Tibial nerve (tissue), 4 donors: ENCODE measurements around the gene CASQ1. TPM values are rescaled to one million over a fixed set of nuclear protein-coding genes. Genes with fewer than 3 reads are reported as not detected.

Source experiments
- DNase-seq, 2 donors: peaks; one replicate each; pipeline ENCODE4 v3.0.0-alpha.2; 2019; ENCODE audit warnings: low spot score in 2 of 2
- H3K27ac ChIP-seq, 4 donors: fragments of 200-600 bp; sonication (generic) in 3 of 4; one replicate each; pipeline ENCODE4 v1.5.1; 2017 to 2019; ENCODE audit warnings: mild to moderate bottlenecking in 1 of 4
- H3K27me3 ChIP-seq, 2 donors: fragments of 200-600 bp; sonication (generic) in 1 of 2; one replicate each; pipeline versions ENCODE4 v1.5.1 to v1.6.0; 2017 to 2019
- H3K36me3 ChIP-seq, 3 donors: fragments of 200-600 bp; sonication (generic); one replicate each; pipeline ENCODE4 v1.5.1; 2018 to 2019
- H3K4me1 ChIP-seq, 4 donors: fragments of 200-600 bp; sonication (generic) in 3 of 4; one replicate each; pipeline ENCODE4 v1.5.1; 2017 to 2019
- H3K4me3 ChIP-seq, 4 donors: fragments of 200-600 bp; sonication (generic) in 3 of 4; one replicate each; pipeline ENCODE4 v1.5.1; 2017 to 2019; ENCODE audit warnings: mild to moderate bottlenecking in 1 of 4, moderate library complexity in 1 of 4
- H3K9me3 ChIP-seq, 4 donors: fragments of 200-600 bp; sonication (generic) in 3 of 4; one replicate each; pipeline ENCODE4 v1.5.1; 2017 to 2019
- EP300 ChIP-seq, 2 donors: sonication (generic); formaldehyde crosslinking; IDR thresholded peaks; one replicate each; pipeline ENCODE4 v1.6.1; 2017; ENCODE audit warnings: antibody characterized with exemption in 2 of 2, mild to moderate bottlenecking in 1 of 2
- POLR2A ChIP-seq, 2 donors: fragments of 450-650 bp; IDR thresholded peaks; one replicate each; pipeline ENCODE4 v1.6.1; 2017; ENCODE audit warnings: antibody characterized with exemption in 2 of 2, mild to moderate bottlenecking in 2 of 2, moderate library complexity in 2 of 2
- WGBS, 2 donors: methylation state at CpG; one replicate each; pipeline ENCODE4 v1.1.5; 2018; 5-methylcytosine and 5-hydroxymethylcytosine counted together
- total RNA-seq, 4 donors: library from RNA; depleted of rRNA; stranded (reverse); fragments of >200 nt; gene quantifications; one replicate each; pipeline ENCODE4 v1.1.0, GENCODE V29; 2016
- TF ChIP-seq, protein P1 (sequence below), 5 experiments: fragments of 200-600 bp in 3 of 5; fragments of 450-650 bp in 2 of 5; sonication (generic) in 3 of 5; IDR thresholded peaks; one replicate each; pipeline ENCODE4 v1.5.1; 2016 to 2019; ENCODE audit warnings: antibody characterized with exemption in 5 of 5, mild to moderate bottlenecking in 3 of 5, moderate library complexity in 2 of 5

The CASQ1 gene
- total RNA-seq, 4 donors from 2014 or later = 0.98 to 1.7 TPM; not detected in 2

DNA sequence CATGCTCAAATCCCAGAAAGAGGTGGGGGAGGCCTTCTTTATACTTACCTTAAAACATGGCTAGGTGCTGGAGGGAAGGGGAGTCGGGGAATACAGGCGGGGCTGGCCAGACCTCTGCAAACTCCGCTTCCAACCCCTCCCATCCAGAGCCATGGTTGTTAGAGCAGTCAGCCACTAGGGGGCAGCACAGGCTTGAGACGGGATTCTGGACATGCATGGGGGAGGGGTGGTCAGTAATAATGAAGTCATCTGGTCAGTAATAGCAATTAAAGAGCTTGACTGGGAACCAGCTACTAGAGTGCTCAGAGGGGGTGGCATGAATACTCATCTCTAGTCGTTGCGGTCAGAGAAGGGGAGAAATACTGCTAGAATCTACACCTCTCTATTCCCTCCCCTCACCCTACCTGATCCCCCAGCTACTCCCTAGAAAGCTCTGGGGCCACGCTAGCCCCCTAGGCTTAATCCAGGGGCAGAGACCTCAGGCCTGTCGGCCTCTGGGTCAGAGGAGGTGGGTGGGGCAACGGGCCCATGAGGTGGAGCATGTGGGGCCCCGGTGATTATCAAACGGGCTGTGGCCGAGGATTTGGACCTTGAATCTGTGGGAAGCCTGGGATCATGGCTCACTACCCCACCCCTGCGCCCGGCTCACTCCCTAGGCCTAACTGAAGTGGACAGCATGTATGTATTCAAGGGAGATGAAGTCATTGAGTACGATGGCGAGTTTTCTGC, 2.9 kb downstream of the CASQ1 start:
- Histone ChIP-seq H3K27ac (no peak overlapping the region), H3K4me1 (peaks cover 0 to 25% (median 4%) of the 10 kb centered on the region in 4 donors), H3K27me3 (no peaks in the 10 kb centered on the region), H3K36me3 (no peaks in the 10 kb centered on the region), H3K4me3 (no peak overlapping the region), H3K9me3 (no peaks in the 10 kb centered on the region)
- TF ChIP-seq, protein P1, sequence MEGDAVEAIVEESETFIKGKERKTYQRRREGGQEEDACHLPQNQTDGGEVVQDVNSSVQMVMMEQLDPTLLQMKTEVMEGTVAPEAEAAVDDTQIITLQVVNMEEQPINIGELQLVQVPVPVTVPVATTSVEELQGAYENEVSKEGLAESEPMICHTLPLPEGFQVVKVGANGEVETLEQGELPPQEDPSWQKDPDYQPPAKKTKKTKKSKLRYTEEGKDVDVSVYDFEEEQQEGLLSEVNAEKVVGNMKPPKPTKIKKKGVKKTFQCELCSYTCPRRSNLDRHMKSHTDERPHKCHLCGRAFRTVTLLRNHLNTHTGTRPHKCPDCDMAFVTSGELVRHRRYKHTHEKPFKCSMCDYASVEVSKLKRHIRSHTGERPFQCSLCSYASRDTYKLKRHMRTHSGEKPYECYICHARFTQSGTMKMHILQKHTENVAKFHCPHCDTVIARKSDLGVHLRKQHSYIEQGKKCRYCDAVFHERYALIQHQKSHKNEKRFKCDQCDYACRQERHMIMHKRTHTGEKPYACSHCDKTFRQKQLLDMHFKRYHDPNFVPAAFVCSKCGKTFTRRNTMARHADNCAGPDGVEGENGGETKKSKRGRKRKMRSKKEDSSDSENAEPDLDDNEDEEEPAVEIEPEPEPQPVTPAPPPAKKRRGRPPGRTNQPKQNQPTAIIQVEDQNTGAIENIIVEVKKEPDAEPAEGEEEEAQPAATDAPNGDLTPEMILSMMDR (IDR thresholded peaks at IDR 0.05) = peak; percentile 86 to 98 (median 97)
- peak in 1 of 2 donors; percentile 27 for TF ChIP-seq EP300 (IDR thresholded peaks at IDR 0.05)
- TF ChIP-seq POLR2A (IDR thresholded peaks at IDR 0.05) = no peak
- peak; percentile 80 to 94 for DNase-seq
- WGBS, 2 donors = 28 to 34% methylated on average over 15 to 16 of the region's 16 CpGs

DNA sequence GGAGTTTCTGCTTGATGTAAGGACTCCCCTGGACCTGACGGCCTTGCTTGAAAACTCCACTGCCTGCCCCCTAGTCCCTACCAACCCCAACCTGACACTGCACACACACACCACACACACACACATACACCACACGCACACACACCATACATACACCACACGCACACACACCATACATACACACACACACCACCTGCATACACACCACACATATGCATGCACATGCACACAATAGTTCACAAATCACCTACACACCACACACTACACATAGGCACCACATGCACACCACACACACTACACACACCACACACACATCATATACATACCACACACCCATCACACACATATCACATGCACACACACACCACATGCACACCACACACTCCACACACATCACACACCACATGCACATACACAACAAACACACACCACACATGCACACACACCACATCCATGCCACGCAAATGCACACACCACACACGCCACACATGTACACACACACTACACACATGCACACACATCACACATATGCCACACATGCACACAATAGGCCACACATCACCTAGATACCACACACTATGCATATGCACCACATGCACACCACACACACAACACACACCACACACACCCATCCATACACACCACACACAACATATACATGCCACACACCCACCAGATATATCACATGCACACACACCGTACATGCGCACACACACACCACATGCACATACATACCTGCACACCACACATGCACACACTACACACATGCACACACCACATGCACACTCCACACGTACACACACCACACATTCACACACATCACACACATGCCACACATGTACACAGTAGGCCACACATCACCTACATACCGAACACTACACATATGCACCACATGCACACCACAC, 3.7 kb downstream of the CASQ1 start:
- Histone ChIP-seq H3K36me3 (no peaks in the 10 kb centered on the region), H3K4me1 (peaks cover 0 to 25% (median 4%) of the 10 kb centered on the region in 4 donors), H3K9me3 (no peaks in the 10 kb centered on the region), H3K27me3 (no peaks in the 10 kb centered on the region), H3K4me3 (no peak overlapping the region), H3K27ac (no peak overlapping the region)
- TF ChIP-seq, protein P1 (IDR thresholded peaks at IDR 0.05) = no peak
- TF ChIP-seq EP300 (IDR thresholded peaks at IDR 0.05) = no peak
- TF ChIP-seq POLR2A (IDR thresholded peaks at IDR 0.05) = no peak
- DNase-seq = no peak
- 80 to 83% methylated on average over 9 of the region's 9 CpGs for WGBS, 2 donors

DNA sequence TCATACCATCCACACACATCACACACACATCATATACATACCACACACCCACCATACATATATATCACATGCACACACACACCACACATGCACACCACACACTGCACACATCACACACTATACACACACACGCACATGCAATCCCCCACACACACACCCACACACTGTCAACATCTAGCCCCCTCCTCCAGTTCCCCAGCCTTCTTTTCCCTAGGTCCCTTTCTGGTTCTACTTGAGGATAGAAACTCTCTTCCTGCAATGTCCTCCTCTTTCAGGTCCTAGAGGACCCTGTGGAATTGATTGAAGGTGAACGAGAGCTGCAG, 4.3 kb downstream of the CASQ1 start:
- TF ChIP-seq EP300 (IDR thresholded peaks at IDR 0.05) (no peak), POLR2A (IDR thresholded peaks at IDR 0.05) (no peak)
- TF ChIP-seq, protein P1 (IDR thresholded peaks at IDR 0.05) = no peak
- Histone ChIP-seq H3K9me3 (no peaks in the 10 kb centered on the region), H3K27ac (no peak overlapping the region), H3K4me1 (peaks cover 0 to 19% (median 3%) of the 10 kb centered on the region in 4 donors), H3K36me3 (no peaks in the 10 kb centered on the region), H3K4me3 (no peak overlapping the region), H3K27me3 (no peaks in the 10 kb centered on the region)
- 77 to 79% methylated on average over 2 of the region's 2 CpGs for WGBS, 2 donors
- no peak for DNase-seq

DNA sequence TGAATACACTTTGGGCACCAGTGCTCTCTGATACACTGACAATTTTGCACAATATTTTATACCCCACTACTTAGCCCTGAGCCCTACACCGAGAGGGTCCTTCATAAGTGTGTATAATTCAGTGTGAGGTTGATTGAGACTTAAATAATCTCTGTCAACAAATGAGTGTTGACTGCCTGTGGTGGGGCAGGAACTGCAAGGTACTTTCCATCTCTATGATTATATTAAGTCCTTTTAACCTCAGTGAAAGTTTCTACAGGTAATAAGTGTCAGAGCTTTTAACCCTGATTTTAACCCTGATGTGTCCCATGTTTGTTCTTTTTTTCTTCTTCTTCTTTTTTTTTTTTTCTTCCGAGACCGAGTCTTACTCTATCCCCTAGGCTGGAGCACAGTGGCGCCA, 5.8 kb downstream of the CASQ1 start:
- no peaks in the 10 kb centered on the region for H3K36me3 ChIP-seq
- H3K27ac ChIP-seq = no peak overlapping the region
- no peak overlapping the region for H3K4me3 ChIP-seq
- TF ChIP-seq EP300 (IDR thresholded peaks at IDR 0.05) = no peak
- no peak for TF ChIP-seq POLR2A (IDR thresholded peaks at IDR 0.05)
- TF ChIP-seq, protein P1 (IDR thresholded peaks at IDR 0.05) = no peak
- 85 to 89% methylated on average over 4 of the region's 4 CpGs for WGBS, 2 donors
- DNase-seq = no peak
- no peaks in the 10 kb centered on the region for H3K9me3 ChIP-seq
- H3K4me1 ChIP-seq = peaks cover 0 to 12% (median 0%) of the 10 kb centered on the region in 4 donors
- no peaks in the 10 kb centered on the region for H3K27me3 ChIP-seq

DNA sequence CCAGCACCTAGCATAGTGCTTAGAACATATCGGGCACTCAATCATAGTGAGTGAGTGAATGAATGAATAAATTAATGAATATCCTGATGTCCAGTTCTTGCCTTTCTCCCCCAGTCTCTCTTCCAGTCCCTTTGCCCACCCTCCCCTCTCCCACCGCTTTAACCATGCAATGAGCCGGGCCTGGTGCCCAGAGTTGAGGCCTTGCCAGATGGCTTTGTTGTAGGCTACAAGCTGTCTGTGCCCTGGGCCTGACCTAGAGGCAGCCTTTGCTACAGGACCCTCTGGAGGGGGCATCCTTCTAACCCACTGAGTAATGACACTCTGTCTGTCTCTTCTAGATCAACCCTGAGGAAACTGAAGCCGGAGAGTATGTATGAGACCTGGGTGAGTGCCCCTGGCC, 6.9 kb downstream of the CASQ1 start:
- no peak for DNase-seq
- Histone ChIP-seq H3K4me3 (no peak overlapping the region), H3K9me3 (no peaks in the 10 kb centered on the region), H3K27ac (no peak overlapping the region), H3K27me3 (no peaks in the 10 kb centered on the region), H3K4me1 (peaks cover 0 to 12% (median 0%) of the 10 kb centered on the region in 4 donors), H3K36me3 (no peaks in the 10 kb centered on the region)
- TF ChIP-seq, protein P1 (IDR thresholded peaks at IDR 0.05) = no peak
- TF ChIP-seq POLR2A (IDR thresholded peaks at IDR 0.05) (no peak), EP300 (IDR thresholded peaks at IDR 0.05) (no peak)
- WGBS, 2 donors = 86% methylated on average over 4 of the region's 4 CpGs
